ENCODE measurements around the gene PSG2.
"Not testable (repeated sequence)": the region's sequence is repeated elsewhere in the genome, so short reads cannot be mapped to it uniquely, and the experiment has no call there.

PSG2 gene

GRCh38 chr19:43082601-43083000, at the start of gene PSG2:
Gene PSG2, minus strand, starts transcription at chr19:43082701. Its CDS starts 132 bp downstream, at chr19:43082569.
- peaks cover 16% of the 10 kb centered on the region for H3K27me3 Mint-ChIP-seq
- not testable (repeated sequence) for H3K4me1 Mint-ChIP-seq, H3K36me3 Mint-ChIP-seq, H3K4me3 Mint-ChIP-seq, H3K9me3 Mint-ChIP-seq, H3K27ac Mint-ChIP-seq, ATAC-seq

GRCh38 chr19:43131281-43131842, 48.9 kb upstream of the PSG2 start:
- H3K27me3 Mint-ChIP-seq, H3K27ac Mint-ChIP-seq, H3K4me3 Mint-ChIP-seq, H3K36me3 Mint-ChIP-seq, H3K4me1 Mint-ChIP-seq, ATAC-seq, H3K9me3 Mint-ChIP-seq: not testable (repeated sequence)

GRCh38 chr19:43129197-43129596, 46.7 kb upstream of the PSG2 start:
- not testable (repeated sequence) for H3K27me3 Mint-ChIP-seq, H3K36me3 Mint-ChIP-seq, ATAC-seq, H3K27ac Mint-ChIP-seq, H3K4me1 Mint-ChIP-seq, H3K9me3 Mint-ChIP-seq, H3K4me3 Mint-ChIP-seq

- H3K9me3 Mint-ChIP-seq, H3K27me3 Mint-ChIP-seq, H3K36me3 Mint-ChIP-seq, ATAC-seq, H3K4me3 Mint-ChIP-seq, H3K27ac Mint-ChIP-seq, H3K4me1 Mint-ChIP-seq: not testable (repeated sequence)
Measured at GRCh38 chr19:43127336-43127735, 44.8 kb upstream of the PSG2 start.

GRCh38 chr19:43126720-43127119, 44.2 kb upstream of the PSG2 start:
- H3K4me1 Mint-ChIP-seq: no peaks in the 10 kb centered on the region
- no peak for ATAC-seq
- no peaks in the 10 kb centered on the region for H3K27me3 Mint-ChIP-seq
- peaks cover 6% of the 10 kb centered on the region for H3K9me3 Mint-ChIP-seq
- no peak overlapping the region for H3K27ac Mint-ChIP-seq
- no peaks in the 10 kb centered on the region for H3K36me3 Mint-ChIP-seq
- H3K4me3 Mint-ChIP-seq: no peak overlapping the region

- no peaks in the 10 kb centered on the region for H3K36me3 Mint-ChIP-seq
- H3K27ac Mint-ChIP-seq: no peak overlapping the region
- H3K4me3 Mint-ChIP-seq: no peak overlapping the region
- ATAC-seq: no peak
- peaks cover 11% of the 10 kb centered on the region for H3K9me3 Mint-ChIP-seq
- no peaks in the 10 kb centered on the region for H3K4me1 Mint-ChIP-seq
- no peaks in the 10 kb centered on the region for H3K27me3 Mint-ChIP-seq
Measured at GRCh38 chr19:43124360-43124759, 41.9 kb upstream of the PSG2 start.

GRCh38 chr19:43120433-43121026, 38.0 kb upstream of the PSG2 start:
- not testable (repeated sequence) for H3K4me1 Mint-ChIP-seq, ATAC-seq, H3K9me3 Mint-ChIP-seq, H3K4me3 Mint-ChIP-seq, H3K27ac Mint-ChIP-seq, H3K36me3 Mint-ChIP-seq, H3K27me3 Mint-ChIP-seq

GRCh38 chr19:43119526-43119925, 37.0 kb upstream of the PSG2 start:
- not testable (repeated sequence) for ATAC-seq, H3K4me1 Mint-ChIP-seq, H3K9me3 Mint-ChIP-seq, H3K36me3 Mint-ChIP-seq, H3K4me3 Mint-ChIP-seq, H3K27ac Mint-ChIP-seq, H3K27me3 Mint-ChIP-seq

- H3K27ac Mint-ChIP-seq, H3K4me3 Mint-ChIP-seq, H3K27me3 Mint-ChIP-seq, H3K36me3 Mint-ChIP-seq, H3K4me1 Mint-ChIP-seq, ATAC-seq: not testable (repeated sequence)
- H3K9me3 Mint-ChIP-seq: peaks cover 13% of the 10 kb centered on the region
Measured at GRCh38 chr19:43116421-43116820, 33.9 kb upstream of the PSG2 start.

- not testable (repeated sequence) for H3K36me3 Mint-ChIP-seq, H3K27me3 Mint-ChIP-seq, ATAC-seq, H3K27ac Mint-ChIP-seq, H3K4me3 Mint-ChIP-seq, H3K4me1 Mint-ChIP-seq
- peaks cover 13% of the 10 kb centered on the region for H3K9me3 Mint-ChIP-seq
Measured at GRCh38 chr19:43115548-43115947, 33.0 kb upstream of the PSG2 start.

- H3K4me3 Mint-ChIP-seq, ATAC-seq, H3K27ac Mint-ChIP-seq, H3K4me1 Mint-ChIP-seq, H3K27me3 Mint-ChIP-seq, H3K36me3 Mint-ChIP-seq: not testable (repeated sequence)
- peaks cover 13% of the 10 kb centered on the region for H3K9me3 Mint-ChIP-seq
Measured at GRCh38 chr19:43115064-43115463, 32.6 kb upstream of the PSG2 start.

- not testable (repeated sequence) for H3K27ac Mint-ChIP-seq, H3K4me1 Mint-ChIP-seq, ATAC-seq, H3K4me3 Mint-ChIP-seq, H3K27me3 Mint-ChIP-seq, H3K36me3 Mint-ChIP-seq
- H3K9me3 Mint-ChIP-seq: peaks cover 11% of the 10 kb centered on the region
Measured at GRCh38 chr19:43114626-43115025, 32.1 kb upstream of the PSG2 start.

GRCh38 chr19:43107401-43107800, 24.9 kb upstream of the PSG2 start:
- H3K36me3 Mint-ChIP-seq, H3K27me3 Mint-ChIP-seq, H3K4me3 Mint-ChIP-seq, H3K4me1 Mint-ChIP-seq, H3K27ac Mint-ChIP-seq, ATAC-seq: not testable (repeated sequence)
- H3K9me3 Mint-ChIP-seq: peaks cover 12% of the 10 kb centered on the region

GRCh38 chr19:43105496-43105895, 23.0 kb upstream of the PSG2 start:
- no peak overlapping the region for H3K27ac Mint-ChIP-seq
- H3K9me3 Mint-ChIP-seq: peaks cover 15% of the 10 kb centered on the region
- ATAC-seq: no peak
- no peaks in the 10 kb centered on the region for H3K4me1 Mint-ChIP-seq
- no peaks in the 10 kb centered on the region for H3K27me3 Mint-ChIP-seq
- H3K36me3 Mint-ChIP-seq: no peaks in the 10 kb centered on the region
- no peak overlapping the region for H3K4me3 Mint-ChIP-seq

- not testable (repeated sequence) for H3K27me3 Mint-ChIP-seq, H3K36me3 Mint-ChIP-seq, H3K4me1 Mint-ChIP-seq, H3K4me3 Mint-ChIP-seq, ATAC-seq, H3K27ac Mint-ChIP-seq
- peaks cover 15% of the 10 kb centered on the region for H3K9me3 Mint-ChIP-seq
Measured at GRCh38 chr19:43104215-43104850, 21.8 kb upstream of the PSG2 start.

GRCh38 chr19:43101950-43102349, 19.4 kb upstream of the PSG2 start:
- ATAC-seq: no peak
- H3K9me3 Mint-ChIP-seq: peaks cover 15% of the 10 kb centered on the region
- no peaks in the 10 kb centered on the region for H3K36me3 Mint-ChIP-seq
- no peaks in the 10 kb centered on the region for H3K4me1 Mint-ChIP-seq
- no peak overlapping the region for H3K27ac Mint-ChIP-seq
- no peaks in the 10 kb centered on the region for H3K27me3 Mint-ChIP-seq
- H3K4me3 Mint-ChIP-seq: no peak overlapping the region
